ENCODE results near the gene KRTAP10-12. TPM values are rescaled to one million over a fixed set of nuclear protein-coding genes. Genes with fewer than 3 reads are reported as not detected.
A peak's percentile ranks its signal among the peaks of the same experiment; 100 is the strongest.

Gene KRTAP10-12
- total RNA-seq, 2 donors from 2014 or later, result not detected

- H3K36me3 ChIP-seq, result no peaks in the 10 kb centered on the region
- H3K4me3 ChIP-seq, result no peak overlapping the region
- H3K27ac ChIP-seq, result no peak overlapping the region
- no peak for TF ChIP-seq CTCF (IDR thresholded peaks at IDR 0.05)
- no peak for DNase-seq
- H3K4me1 ChIP-seq, result no peaks in the 10 kb centered on the region
- no peaks in the 10 kb centered on the region for H3K9me3 ChIP-seq
- intact Hi-C loops (cut with DNase I), result no loop called here
- peaks cover 3% of the 10 kb centered on the region for H3K27me3 ChIP-seq
- H3K9ac ChIP-seq (ENCODE audit: low read depth in 2 of 2, low read length in 2 of 2), result no peak overlapping the region
These were observed 4.0 kb upstream of the KRTAP10-12 start for GRCh38 chr21:44692798-44693512.

GRCh38 chr21:44694776-44695175 lies 2.2 kb upstream of the KRTAP10-12 start:
- Histone ChIP-seq H3K9ac (ENCODE audit: low read depth in 2 of 2, low read length in 2 of 2) (no peak overlapping the region), H3K4me1 (no peaks in the 10 kb centered on the region), H3K27me3 (peaks cover 8% of the 10 kb centered on the region), H3K27ac (no peak overlapping the region), H3K9me3 (no peaks in the 10 kb centered on the region), H3K4me3 (no peak overlapping the region), H3K36me3 (no peaks in the 10 kb centered on the region)
- no peak for TF ChIP-seq CTCF (IDR thresholded peaks at IDR 0.05)
- intact Hi-C loops (cut with DNase I), result no loop called here
- DNase-seq, result no peak

GRCh38 chr21:44695184-44695583 lies 1.8 kb upstream of the KRTAP10-12 start:
- Histone ChIP-seq H3K9ac (ENCODE audit: low read depth in 2 of 2, low read length in 2 of 2) (no peak overlapping the region), H3K9me3 (no peaks in the 10 kb centered on the region), H3K36me3 (no peaks in the 10 kb centered on the region), H3K4me3 (no peak overlapping the region), H3K27ac (no peak overlapping the region), H3K4me1 (no peaks in the 10 kb centered on the region), H3K27me3 (peaks cover 8% of the 10 kb centered on the region)
- no peak for TF ChIP-seq CTCF (IDR thresholded peaks at IDR 0.05)
- intact Hi-C loops (cut with DNase I), result no loop called here
- peak; percentile 12 for DNase-seq

- Histone ChIP-seq H3K4me3 (no peak overlapping the region), H3K9me3 (no peaks in the 10 kb centered on the region), H3K27me3 (peaks cover 11% of the 10 kb centered on the region), H3K36me3 (no peaks in the 10 kb centered on the region), H3K9ac (ENCODE audit: low read depth in 2 of 2, low read length in 2 of 2) (no peak overlapping the region), H3K27ac (no peak overlapping the region), H3K4me1 (no peaks in the 10 kb centered on the region)
- DNase-seq, result no peak
- no peak for TF ChIP-seq CTCF (IDR thresholded peaks at IDR 0.05)
- intact Hi-C loops (cut with DNase I), result no loop called here
These were observed 1.3 kb upstream of the KRTAP10-12 start for GRCh38 chr21:44695641-44696040.

- Histone ChIP-seq H3K4me3 (no peak overlapping the region), H3K27me3 (peaks cover 11% of the 10 kb centered on the region), H3K36me3 (no peaks in the 10 kb centered on the region), H3K9me3 (no peaks in the 10 kb centered on the region), H3K4me1 (no peaks in the 10 kb centered on the region), H3K27ac (no peak overlapping the region), H3K9ac (ENCODE audit: low read depth in 2 of 2, low read length in 2 of 2) (no peak overlapping the region)
- intact Hi-C loops (cut with DNase I), result no loop called here
- DNase-seq, result no peak
- no peak for TF ChIP-seq CTCF (IDR thresholded peaks at IDR 0.05)
These were observed 400 bp upstream of the KRTAP10-12 start for GRCh38 chr21:44696572-44696971.
